ENCODE data around the gene CFAP97D2. TPM values are rescaled to one million over a fixed set of nuclear protein-coding genes. Genes with fewer than 3 reads are reported as not detected.
"Not testable (repeated sequence)": the region's sequence is repeated elsewhere in the genome, so short reads cannot be mapped to it uniquely, and the experiment has no call there.

Gene CFAP97D2
- total RNA-seq, 1 donor from 2014 or later = 7.5 TPM

DNA sequence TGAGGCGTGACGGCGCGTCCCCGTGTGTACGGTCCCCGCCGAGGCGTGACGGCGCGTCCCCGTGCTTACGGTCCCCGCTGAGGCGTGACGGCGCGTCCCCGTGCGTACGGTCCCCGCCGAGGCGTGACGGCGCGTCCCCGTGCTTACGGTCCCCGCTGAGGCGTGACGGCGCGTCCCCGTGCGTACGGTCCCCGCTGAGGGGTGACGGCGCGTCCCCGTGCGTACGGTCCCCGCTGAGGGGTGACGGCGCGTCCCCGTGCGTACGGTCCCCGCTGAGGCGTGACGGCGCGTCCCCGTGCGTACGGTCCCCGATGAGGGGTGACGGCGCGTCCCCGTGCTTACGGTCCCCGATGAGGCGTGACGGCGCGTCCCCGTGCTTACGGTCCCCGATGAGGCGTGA, 20.5 kb downstream of the CFAP97D2 start:
- not testable (repeated sequence) for DNase-seq (ENCODE audit: low spot score)

- no peak for DNase-seq (ENCODE audit: low spot score)
Measured at GRCh38 chr13:114199954-114200353, 20.9 kb downstream of the CFAP97D2 start.

DNA sequence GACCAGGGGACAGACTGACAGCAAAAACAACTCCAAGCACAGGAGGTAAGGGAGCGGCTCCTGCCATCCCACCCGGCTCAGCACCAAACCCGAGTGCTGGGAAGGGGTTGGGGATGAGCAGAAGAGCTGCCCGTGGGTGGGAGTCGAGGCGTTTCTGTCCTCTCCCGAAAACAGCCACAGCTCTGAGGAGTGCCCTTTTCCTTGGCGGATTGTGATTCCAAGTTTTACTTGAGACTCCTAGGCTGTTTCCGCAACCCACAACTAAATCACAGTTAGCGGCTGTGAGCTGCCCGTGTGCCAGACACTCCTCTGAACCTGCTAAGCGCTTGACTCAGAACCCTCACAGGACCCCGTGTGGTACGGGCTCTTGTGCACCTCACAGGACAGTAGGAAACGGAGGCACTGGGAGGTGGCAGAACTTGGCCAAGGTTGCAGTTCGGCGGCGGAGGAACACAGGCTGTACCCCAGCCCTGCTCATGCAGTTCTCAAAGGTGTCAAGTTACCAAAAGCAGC, 21.4 kb downstream of the CFAP97D2 start:
- no peak for DNase-seq (ENCODE audit: low spot score)

- DNase-seq (ENCODE audit: low spot score) = no peak
Measured at GRCh38 chr13:114202581-114202980, 23.5 kb downstream of the CFAP97D2 start.

- DNase-seq (ENCODE audit: low spot score) = no peak
Measured at GRCh38 chr13:114203536-114203935, 24.5 kb downstream of the CFAP97D2 start.

- DNase-seq (ENCODE audit: low spot score) = no peak
Measured at GRCh38 chr13:114204894-114205293, 25.8 kb downstream of the CFAP97D2 start.

- no peak for DNase-seq (ENCODE audit: low spot score)
Measured at GRCh38 chr13:114208134-114208533, 29.1 kb downstream of the CFAP97D2 start.

GRCh38 chr13:114211446-114212157, 32.5 kb downstream of the CFAP97D2 start:
- no peak for DNase-seq (ENCODE audit: low spot score)

GRCh38 chr13:114212158-114212495, 33.1 kb downstream of the CFAP97D2 start:
- no peak for DNase-seq (ENCODE audit: low spot score)

DNA sequence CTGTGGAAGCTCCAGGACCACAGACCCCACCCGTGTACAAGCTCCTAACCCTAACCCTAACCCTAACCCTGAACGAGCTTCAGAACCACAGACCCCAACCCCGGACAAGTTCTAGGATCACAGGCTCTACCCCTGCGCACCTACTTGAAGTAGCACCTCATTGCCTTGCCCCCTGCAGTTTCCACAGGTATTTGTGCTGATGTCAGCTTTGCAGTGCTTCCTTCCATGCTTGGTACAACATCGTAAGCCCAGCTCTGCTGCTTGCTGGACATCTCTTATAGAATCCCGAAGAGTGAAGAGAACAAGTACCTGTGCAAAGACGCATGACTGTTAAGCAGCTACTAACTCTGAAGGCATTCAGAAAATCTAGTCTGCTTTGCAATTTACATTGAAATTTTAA, 34.9 kb downstream of the CFAP97D2 start:
- DNase-seq (ENCODE audit: low spot score) = no peak

GRCh38 chr13:114219392-114219791, 40.3 kb downstream of the CFAP97D2 start:
- DNase-seq (ENCODE audit: low spot score) = no peak

- peak; percentile 45 for DNase-seq (ENCODE audit: low spot score)
Measured at GRCh38 chr13:114222461-114222968, 43.5 kb downstream of the CFAP97D2 start.

GRCh38 chr13:114224201-114224600, 45.1 kb downstream of the CFAP97D2 start:
- no peak for DNase-seq (ENCODE audit: low spot score)

DNA sequence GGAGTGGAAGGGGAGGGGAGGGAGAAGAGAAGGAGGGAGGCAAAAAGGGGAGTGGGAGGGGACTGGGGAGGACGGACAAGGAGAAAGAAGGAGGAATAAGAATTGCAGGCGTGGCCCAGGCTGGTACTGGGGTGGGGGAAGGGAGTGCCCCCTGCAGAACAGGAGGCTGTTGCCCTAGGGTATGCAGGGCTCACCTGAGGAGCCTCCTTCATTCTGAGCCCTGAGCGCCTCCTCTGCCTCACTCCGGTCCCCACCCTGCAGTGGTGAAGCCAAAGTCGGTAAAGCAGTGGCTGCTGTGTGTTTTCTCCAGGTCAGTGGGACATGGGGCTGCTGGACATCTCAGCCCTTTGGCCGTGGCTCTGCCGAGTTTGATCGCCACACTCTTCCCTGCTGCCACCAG, 46.6 kb downstream of the CFAP97D2 start:
- no peak for DNase-seq (ENCODE audit: low spot score)

DNA sequence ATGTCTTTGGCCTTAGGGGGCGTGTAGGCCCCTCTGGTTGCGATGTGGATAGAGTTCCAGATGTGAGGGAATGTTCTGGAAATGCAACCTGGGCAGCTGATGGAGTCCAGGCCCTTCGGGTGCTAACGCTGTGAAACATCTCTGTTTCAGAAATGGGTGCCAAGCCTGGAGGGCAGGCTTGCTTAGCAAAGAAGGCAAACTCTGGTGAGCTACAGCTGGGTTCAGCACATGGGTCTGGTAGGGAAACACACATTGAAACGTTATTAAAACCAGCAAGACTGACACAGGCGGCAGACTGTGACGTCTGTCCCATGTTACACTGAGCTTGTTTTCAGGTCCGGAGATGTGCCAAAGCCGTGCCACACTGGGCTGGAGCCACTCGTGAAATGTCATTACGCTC, 47.0 kb downstream of the CFAP97D2 start:
- DNase-seq (ENCODE audit: low spot score) = no peak

- peak; percentile 82 for DNase-seq (ENCODE audit: low spot score)
Measured at GRCh38 chr13:114226699-114227323, 47.8 kb downstream of the CFAP97D2 start.

GRCh38 chr13:114227528-114227927, 48.5 kb downstream of the CFAP97D2 start:
- DNase-seq (ENCODE audit: low spot score) = no peak

- no peak for DNase-seq (ENCODE audit: low spot score)
Measured at GRCh38 chr13:114228176-114228575, 49.1 kb downstream of the CFAP97D2 start.

DNA sequence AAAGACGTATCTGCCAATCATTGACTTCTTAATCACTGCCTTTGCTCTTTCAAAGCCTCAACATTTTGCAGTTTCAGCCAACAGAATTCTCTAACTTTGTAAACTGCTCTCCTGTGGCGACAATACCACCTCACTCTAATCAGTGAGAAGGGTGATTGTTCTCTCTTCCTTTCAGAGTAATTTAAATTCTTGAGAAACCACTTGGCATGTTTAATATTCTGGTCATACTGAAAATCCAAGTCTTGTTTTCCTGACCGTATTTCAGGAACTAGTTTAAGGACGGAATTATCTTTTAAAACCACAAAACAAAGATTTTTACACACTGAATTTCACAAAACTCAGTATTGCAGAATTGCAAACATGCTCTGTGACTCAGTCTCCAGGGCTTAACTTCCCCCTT, 50.4 kb downstream of the CFAP97D2 start:
- DNase-seq (ENCODE audit: low spot score) = no peak

DNA sequence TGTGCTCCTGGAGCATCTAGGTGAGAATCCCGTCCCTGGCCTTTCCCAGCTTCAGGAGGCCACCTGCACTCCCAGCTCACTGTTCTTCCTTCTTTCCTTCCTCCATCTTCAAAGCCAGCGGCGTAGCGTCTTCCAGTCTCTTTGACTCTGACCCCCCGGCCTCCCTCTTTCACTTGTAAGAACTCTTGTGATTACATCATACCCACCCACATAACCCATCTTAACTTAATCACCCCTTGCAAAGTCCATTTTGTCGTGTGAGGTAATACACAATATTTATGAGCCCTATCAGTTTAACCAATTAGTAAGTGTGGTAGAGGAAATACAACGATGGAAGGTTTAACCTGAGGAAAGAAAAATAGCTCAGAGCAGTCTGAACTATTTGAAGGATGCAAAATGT, 51.1 kb downstream of the CFAP97D2 start:
- DNase-seq (ENCODE audit: low spot score) = no peak

DNA sequence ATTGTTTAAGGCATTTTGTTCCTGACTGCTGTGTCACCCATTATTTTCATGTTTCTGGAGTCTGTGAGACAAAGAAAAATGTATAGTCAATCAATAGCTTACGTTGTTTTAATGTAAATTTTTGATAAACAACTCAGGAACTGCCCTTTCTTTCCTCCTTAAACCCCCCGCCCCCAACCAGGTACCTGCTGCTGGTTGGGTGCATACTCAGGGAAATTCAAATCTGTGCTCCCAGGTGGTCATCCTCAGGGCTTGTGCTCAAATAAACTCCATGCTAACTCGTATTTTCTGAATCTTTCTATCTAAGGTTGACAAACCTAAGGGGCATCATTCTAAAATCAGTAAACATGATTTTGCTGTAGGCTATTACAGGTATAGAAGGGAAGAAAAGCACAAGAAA, 51.5 kb downstream of the CFAP97D2 start:
- no peak for DNase-seq (ENCODE audit: low spot score)

GRCh38 chr13:114231886-114232285, 52.8 kb downstream of the CFAP97D2 start:
- no peak for DNase-seq (ENCODE audit: low spot score)

DNA sequence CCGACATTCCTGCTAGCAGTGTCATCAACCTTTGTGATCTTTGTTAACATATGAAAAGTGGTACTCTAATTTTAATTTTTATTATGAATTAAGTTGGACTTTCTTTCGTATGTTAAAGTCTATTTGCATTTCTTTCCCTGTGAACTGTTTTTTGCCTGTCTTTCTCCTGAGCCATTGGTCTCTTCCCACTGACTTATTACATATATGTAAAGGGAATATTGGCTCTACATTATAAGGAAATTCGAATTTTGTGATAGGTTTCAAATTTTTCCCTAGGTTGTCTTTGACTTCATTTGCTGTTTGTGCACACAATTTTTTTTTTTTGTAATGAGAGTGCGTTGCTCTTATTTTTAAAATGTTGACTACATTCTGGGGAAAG, 55.2 kb downstream of the CFAP97D2 start:
- DNase-seq (ENCODE audit: low spot score) = no peak
